Adrenal gland (tissue), 5 donors: ENCODE measurements around the gene DNAAF1.

ENCODE experiments used
- POLR2A ChIP-seq, 2 donors: fragments of 450-650 bp; IDR thresholded peaks; one replicate each; pipeline ENCODE4 v1.6.1; 2017; ENCODE audit warnings: antibody characterized with exemption in 2 of 2, mild to moderate bottlenecking in 2 of 2, moderate library complexity in 1 of 2
- TF ChIP-seq, protein P1 (sequence below), 6 experiments: fragments of 450-650 bp in 4 of 6; fragments of 200-600 bp in 2 of 6; sonication (generic) in 1 of 6; IDR thresholded peaks; 1 replicate in 5 of 6; 2 replicates in 1 of 6; pipeline versions ENCODE4 v1.5.1 to v1.8.0; 2016 to 2021; ENCODE audit warnings: antibody characterized with exemption in 6 of 6, mild to moderate bottlenecking in 2 of 6, moderate library complexity in 1 of 6
- donor health status: DM: no; HTN: no; CAD: no.

- TF ChIP-seq, protein P1, sequence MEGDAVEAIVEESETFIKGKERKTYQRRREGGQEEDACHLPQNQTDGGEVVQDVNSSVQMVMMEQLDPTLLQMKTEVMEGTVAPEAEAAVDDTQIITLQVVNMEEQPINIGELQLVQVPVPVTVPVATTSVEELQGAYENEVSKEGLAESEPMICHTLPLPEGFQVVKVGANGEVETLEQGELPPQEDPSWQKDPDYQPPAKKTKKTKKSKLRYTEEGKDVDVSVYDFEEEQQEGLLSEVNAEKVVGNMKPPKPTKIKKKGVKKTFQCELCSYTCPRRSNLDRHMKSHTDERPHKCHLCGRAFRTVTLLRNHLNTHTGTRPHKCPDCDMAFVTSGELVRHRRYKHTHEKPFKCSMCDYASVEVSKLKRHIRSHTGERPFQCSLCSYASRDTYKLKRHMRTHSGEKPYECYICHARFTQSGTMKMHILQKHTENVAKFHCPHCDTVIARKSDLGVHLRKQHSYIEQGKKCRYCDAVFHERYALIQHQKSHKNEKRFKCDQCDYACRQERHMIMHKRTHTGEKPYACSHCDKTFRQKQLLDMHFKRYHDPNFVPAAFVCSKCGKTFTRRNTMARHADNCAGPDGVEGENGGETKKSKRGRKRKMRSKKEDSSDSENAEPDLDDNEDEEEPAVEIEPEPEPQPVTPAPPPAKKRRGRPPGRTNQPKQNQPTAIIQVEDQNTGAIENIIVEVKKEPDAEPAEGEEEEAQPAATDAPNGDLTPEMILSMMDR (IDR thresholded peaks at IDR 0.05): no peak
- no peak for TF ChIP-seq POLR2A (IDR thresholded peaks at IDR 0.05)
Observed at GRCh38 chr16:84103678-84104077, 41.4 kb upstream of the DNAAF1 start.
